ENCODE data around the gene RBP3.

GRCh38 chr10:47331954-47332353 is 16.2 kb upstream of the RBP3 start:
- no peak for TF ChIP-seq CTCF (IDR thresholded peaks at IDR 0.05)
- no peak for TF ChIP-seq POLR2A (IDR thresholded peaks at IDR 0.05)
